Epithelial cell of esophagus (primary cell): ENCODE data around the gene CLEC2D.
"Not testable (repeated sequence)": the region's sequence is repeated elsewhere in the genome, so short reads cannot be mapped to it uniquely, and the experiment has no call there.

Source experiments
- DNase-seq: peaks from one replicate; pipeline ENCODE4 v3.0.0; 2010; ENCODE audit warnings: low read depth
- H3K4me3 ChIP-seq: 2 replicates; pipeline ENCODE4 v1.5.1; 2011; ENCODE audit warnings: mild to moderate bottlenecking, low read length, control low read depth
- CTCF ChIP-seq: IDR thresholded peaks from 2 replicates; pipeline ENCODE4 v1.5.1; 2011; ENCODE audit warnings: low read depth, mild to moderate bottlenecking, low read length, control low read depth, inconsistent platforms; ENCODE audit not compliant: insufficient read depth; ENCODE audit errors: missing control alignments

Gene CLEC2D

GRCh38 chr12:9694241-9694640, 24.7 kb downstream of the CLEC2D start:
- H3K4me3 ChIP-seq, result no peak overlapping the region
- no peak for DNase-seq

GRCh38 chr12:9695150-9695549, 25.6 kb downstream of the CLEC2D start:
- H3K4me3 ChIP-seq, DNase-seq: not testable (repeated sequence)

More at GRCh38 chr12:9694241-9694640, 24.7 kb downstream of the CLEC2D start:
- no peak for TF ChIP-seq CTCF

- not testable (repeated sequence) for DNase-seq
Measured at GRCh38 chr12:9695661-9696060, 26.1 kb downstream of the CLEC2D start.

GRCh38 chr12:9697619-9698018, 28.1 kb downstream of the CLEC2D start:
- TF ChIP-seq CTCF, result no peak
- no peak overlapping the region for H3K4me3 ChIP-seq
- DNase-seq, result no peak

More at GRCh38 chr12:9695661-9696060, 26.1 kb downstream of the CLEC2D start:
- not testable (repeated sequence) for H3K4me3 ChIP-seq

GRCh38 chr12:9698681-9699080, 29.2 kb downstream of the CLEC2D start:
- H3K4me3 ChIP-seq, result no peak overlapping the region
- no peak for TF ChIP-seq CTCF
- DNase-seq, result no peak

GRCh38 chr12:9699269-9699897, 29.9 kb downstream of the CLEC2D start:
- DNase-seq, result no peak
- no peak overlapping the region for H3K4me3 ChIP-seq
- TF ChIP-seq CTCF, result no peak

GRCh38 chr12:9699898-9700605, 30.5 kb downstream of the CLEC2D start:
- H3K4me3 ChIP-seq, result no peak overlapping the region
- DNase-seq, result peak; percentile 28
- no peak for TF ChIP-seq CTCF

- no peak overlapping the region for H3K4me3 ChIP-seq
- no peak for DNase-seq
- TF ChIP-seq CTCF, result no peak
Measured at GRCh38 chr12:9700606-9700956, 31.1 kb downstream of the CLEC2D start.
